NOMO-1 (cell line): ENCODE results near the gene CD72.

ENCODE experiments used
- DNase-seq, 2 experiments: peaks; one replicate each; lab custom pipeline; 2025; ENCODE audit not compliant: unreplicated experiment in 2 of 2; lab: John Stamatoyannopoulos, UW

Gene CD72

DNA sequence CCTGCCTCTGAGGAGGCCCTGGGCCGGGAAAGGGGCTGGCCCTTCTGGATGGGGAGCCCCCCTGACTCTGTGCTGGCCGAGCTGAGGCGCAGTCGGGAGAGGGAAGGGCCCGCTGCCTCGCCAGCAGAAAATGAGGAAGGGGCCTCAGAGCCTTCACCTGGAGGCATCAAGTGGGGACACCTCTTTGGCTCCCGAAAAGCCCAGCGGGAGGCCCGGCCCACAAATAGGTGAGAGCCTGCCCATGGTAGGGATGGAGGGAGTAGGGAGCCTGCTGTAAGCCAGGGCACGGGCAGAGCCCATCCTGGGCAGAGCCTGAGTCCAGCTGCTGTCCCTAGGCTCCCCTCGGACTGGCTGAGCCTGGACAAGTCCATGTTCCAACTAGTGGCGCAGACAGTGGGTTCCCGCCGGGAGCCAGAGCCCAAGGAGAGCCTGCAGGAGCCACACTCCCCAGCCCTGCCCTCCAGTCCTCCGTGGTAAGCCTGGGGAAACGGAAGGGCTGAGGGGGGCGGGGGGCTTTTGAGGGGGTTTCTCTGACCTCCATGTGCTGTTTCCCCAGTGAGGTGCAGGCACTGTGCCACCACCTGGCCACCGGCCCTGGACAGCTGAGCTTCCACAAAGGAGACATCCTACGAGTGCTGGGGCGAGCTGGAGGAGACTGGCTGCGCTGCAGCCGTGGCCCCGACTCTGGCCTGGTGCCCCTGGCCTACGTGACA lies 57.4 kb downstream of the CD72 start:
- no peak for DNase-seq
